Activated CD8-positive, alpha-beta memory T cell treated with anti-CD3 and anti-CD28 coated beads, Interleukin-2, amount 10 ng/mL, durations not matched to agents 7 days and 5 days (primary cell): ENCODE measurements around the gene SDHB. TPM values are rescaled to one million over a fixed set of nuclear protein-coding genes. Genes with fewer than 3 reads are reported as not detected.
A peak's percentile ranks its signal among the peaks of the same experiment; 100 is the strongest.

Experiments used
- ATAC-seq: fragments of 150-1000 bp; cut with Tn5 transposase; one replicate; pipeline ENCODE4 v1.10.0; 2021; ENCODE audit warnings: moderate library complexity
- CTCF ChIA-PET: fragments of 350-600 bp; sonication (Branson Sonifier 250); formaldehyde crosslinking; loops from one replicate; lab custom pipeline; 2021; ENCODE audit warnings: antibody characterized with exemption; lab: Charles Lee
- DNase-seq: peaks from one replicate; pipeline ENCODE4 v3.0.0-alpha.2; 2020
- H3K27ac Mint-ChIP-seq: one replicate; pipeline ENCODE4 v1.8.0; 2021; ENCODE audit warnings: mild to moderate bottlenecking, mixed read lengths
- H3K27me3 Mint-ChIP-seq: one replicate; pipeline ENCODE4 v1.8.0; 2021; ENCODE audit warnings: mixed read lengths
- H3K36me3 Mint-ChIP-seq: one replicate; pipeline ENCODE4 v1.8.0; 2021; ENCODE audit warnings: mild to moderate bottlenecking, mixed read lengths
- H3K4me1 Mint-ChIP-seq: one replicate; pipeline ENCODE4 v1.8.0; 2021; ENCODE audit warnings: mixed read lengths
- H3K4me3 Mint-ChIP-seq: one replicate; pipeline ENCODE4 v1.8.0; 2021; ENCODE audit warnings: mild to moderate bottlenecking, moderate library complexity, mixed read lengths
- H3K9me3 Mint-ChIP-seq: one replicate; pipeline ENCODE4 v1.8.0; 2022; ENCODE audit warnings: low read depth, mixed read lengths
- total RNA-seq, 2 experiments: library from RNA; stranded (reverse); gene quantifications; one replicate each; pipeline ENCODE4 v1.2.3, GENCODE V29; 2021

SDHB gene
- total RNA-seq, 2 experiments from 2014 or later: 108 TPM

DNA sequence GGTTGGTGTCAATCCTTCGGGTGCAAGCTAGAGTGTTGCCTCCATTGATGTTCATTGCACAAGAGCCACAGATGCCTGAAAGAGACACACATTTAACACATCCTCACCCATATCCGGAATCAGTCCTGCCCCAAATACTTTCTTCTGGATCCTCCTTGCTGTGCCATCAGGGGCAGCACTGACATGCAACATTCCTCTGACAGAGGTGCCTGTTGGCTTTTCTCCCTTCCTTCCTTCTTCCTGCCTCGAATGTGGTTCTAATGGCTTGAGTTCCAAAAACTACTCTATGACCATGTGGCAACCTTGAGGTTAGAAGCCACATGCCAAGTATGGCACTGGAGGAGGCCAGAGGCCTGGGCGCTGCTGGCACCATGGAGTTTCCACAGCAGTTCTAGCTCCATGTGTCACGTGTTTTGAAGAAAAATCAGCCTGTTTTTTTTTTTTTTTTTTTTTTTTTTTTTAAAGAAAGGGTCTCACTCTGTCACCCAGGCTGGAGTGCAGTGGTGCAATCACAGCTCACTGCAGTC is 25.1 kb downstream of the SDHB start:
- no peaks in the 10 kb centered on the region for H3K9me3 Mint-ChIP-seq
- no peak for DNase-seq
- no peaks in the 10 kb centered on the region for H3K27me3 Mint-ChIP-seq
- H3K36me3 Mint-ChIP-seq: peaks cover 25% of the 10 kb centered on the region
- CTCF ChIA-PET: no interaction called here
- no peak overlapping the region for H3K27ac Mint-ChIP-seq
- H3K4me3 Mint-ChIP-seq: no peak overlapping the region
- no peak for ATAC-seq
- peaks cover 7% of the 10 kb centered on the region for H3K4me1 Mint-ChIP-seq

DNA sequence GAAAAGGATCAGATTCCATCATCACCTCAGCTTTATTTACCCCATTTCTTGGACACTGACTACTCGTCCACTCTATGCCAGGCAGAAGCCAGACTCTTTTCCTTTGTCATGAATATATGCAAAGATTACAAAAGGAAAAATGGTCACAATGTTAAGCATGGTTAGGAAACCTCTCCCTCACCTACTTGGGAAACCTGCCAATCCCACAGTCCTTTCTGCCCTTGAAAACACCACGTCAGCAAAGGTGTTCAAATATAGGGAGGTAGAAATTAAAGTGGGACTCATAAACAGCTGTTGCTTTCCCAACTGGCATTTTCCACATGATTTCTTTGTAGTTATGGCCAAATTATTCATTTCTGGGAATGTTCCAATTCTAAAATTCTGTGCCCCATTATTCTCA is 25.9 kb downstream of the SDHB start:
- H3K27ac Mint-ChIP-seq: no peak overlapping the region
- DNase-seq: no peak
- no peaks in the 10 kb centered on the region for H3K9me3 Mint-ChIP-seq
- peaks cover 27% of the 10 kb centered on the region for H3K36me3 Mint-ChIP-seq
- peaks cover 4% of the 10 kb centered on the region for H3K4me1 Mint-ChIP-seq
- no peaks in the 10 kb centered on the region for H3K27me3 Mint-ChIP-seq
- no peak overlapping the region for H3K4me3 Mint-ChIP-seq
- CTCF ChIA-PET: no interaction called here
- no peak for ATAC-seq

DNA sequence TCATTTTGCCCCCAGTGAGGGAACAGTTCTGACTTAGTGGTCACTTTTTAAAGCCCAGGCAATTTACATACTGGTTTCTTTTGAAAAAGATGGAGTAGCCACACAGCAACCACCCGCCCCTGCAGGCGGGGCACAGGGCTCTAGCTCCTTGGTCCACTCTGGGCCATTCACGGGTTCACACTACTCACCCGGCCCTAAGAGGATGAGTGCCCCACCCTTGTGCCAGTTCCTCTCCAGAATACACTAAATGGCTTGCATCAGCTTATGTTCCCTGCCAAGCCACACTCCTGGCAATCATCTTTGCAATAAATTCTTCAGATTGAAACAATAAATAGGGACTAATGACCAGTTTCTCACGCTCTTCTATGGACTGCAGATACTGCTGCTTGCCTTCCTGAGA is 26.4 kb downstream of the SDHB start:
- CTCF ChIA-PET: no interaction called here
- no peak overlapping the region for H3K4me3 Mint-ChIP-seq
- peaks cover 4% of the 10 kb centered on the region for H3K4me1 Mint-ChIP-seq
- ATAC-seq: no peak
- no peak for DNase-seq
- no peaks in the 10 kb centered on the region for H3K27me3 Mint-ChIP-seq
- H3K27ac Mint-ChIP-seq: no peak overlapping the region
- no peaks in the 10 kb centered on the region for H3K9me3 Mint-ChIP-seq
- peaks cover 28% of the 10 kb centered on the region for H3K36me3 Mint-ChIP-seq

DNA sequence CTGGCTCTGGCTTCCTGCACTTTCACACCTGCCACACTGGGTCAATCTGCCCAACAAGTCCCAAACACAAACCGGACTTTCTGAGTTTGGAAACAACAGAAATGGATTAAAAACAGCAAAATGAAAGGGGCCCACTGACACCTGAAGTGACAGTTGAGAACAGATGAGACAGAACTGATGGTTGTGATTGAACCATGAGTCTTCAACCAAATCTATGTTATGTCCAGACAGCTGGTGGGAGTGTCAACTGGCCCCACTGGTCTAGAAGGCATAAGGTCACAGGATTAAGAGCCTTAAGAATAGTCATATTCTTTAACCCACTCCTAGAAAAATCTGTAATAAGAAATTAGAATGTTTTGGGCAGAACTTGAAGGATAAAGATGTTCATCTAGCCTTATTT is 29.1 kb downstream of the SDHB start:
- Mint-ChIP-seq H3K36me3 (peaks cover 36% of the 10 kb centered on the region), H3K9me3 (no peaks in the 10 kb centered on the region), H3K27ac (no peak overlapping the region), H3K27me3 (no peaks in the 10 kb centered on the region), H3K4me1 (peaks cover 9% of the 10 kb centered on the region), H3K4me3 (no peak overlapping the region)
- CTCF ChIA-PET: no interaction called here
- no peak for ATAC-seq
- DNase-seq: no peak

DNA sequence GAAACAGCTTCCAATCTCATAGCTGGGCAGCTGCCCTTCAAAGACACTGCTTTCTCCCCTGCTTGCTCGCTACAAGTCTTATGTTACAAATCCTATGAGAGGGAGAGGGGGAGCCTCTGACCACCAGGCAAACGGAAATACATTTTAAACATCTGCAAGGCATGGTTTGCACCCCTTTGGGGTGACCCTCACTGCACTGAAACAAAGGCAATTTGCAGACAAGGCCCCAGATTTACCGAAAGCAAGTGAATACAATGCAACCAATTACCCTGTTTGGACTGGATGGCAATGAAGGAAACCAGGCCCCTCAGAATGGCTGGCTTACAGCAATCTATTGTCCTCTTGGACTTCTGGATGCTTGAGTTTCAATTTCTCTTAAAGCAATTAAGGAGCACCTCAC is 30.3 kb downstream of the SDHB start:
- H3K27ac Mint-ChIP-seq: no peak overlapping the region
- no peak for ATAC-seq
- CTCF ChIA-PET: no interaction called here
- DNase-seq: no peak
- H3K9me3 Mint-ChIP-seq: no peaks in the 10 kb centered on the region
- no peak overlapping the region for H3K4me3 Mint-ChIP-seq
- peaks cover 18% of the 10 kb centered on the region for H3K4me1 Mint-ChIP-seq
- H3K27me3 Mint-ChIP-seq: no peaks in the 10 kb centered on the region
- peaks cover 39% of the 10 kb centered on the region for H3K36me3 Mint-ChIP-seq

DNA sequence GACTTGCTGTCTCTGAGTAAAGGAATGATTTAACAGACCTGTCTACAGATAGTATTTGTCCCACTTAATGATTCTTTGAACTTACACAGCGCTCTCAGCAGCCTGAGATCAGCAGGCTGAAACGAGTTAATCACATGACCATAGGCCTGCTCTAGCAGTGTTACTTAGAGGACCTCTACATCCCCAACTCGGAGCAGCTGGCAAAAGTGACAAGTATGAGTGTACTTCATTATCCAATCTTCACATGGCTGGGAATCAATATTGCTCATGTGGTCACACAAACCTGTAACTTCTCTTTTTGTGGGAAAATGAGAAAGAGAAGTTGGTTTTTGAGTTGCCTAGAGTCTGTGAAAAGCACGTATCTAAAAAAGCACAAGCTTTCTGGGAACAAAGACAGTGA is 30.7 kb downstream of the SDHB start:
- CTCF ChIA-PET: no interaction called here
- Mint-ChIP-seq H3K9me3 (no peaks in the 10 kb centered on the region), H3K4me1 (peaks cover 22% of the 10 kb centered on the region), H3K27ac (no peak overlapping the region), H3K4me3 (no peak overlapping the region), H3K36me3 (peaks cover 39% of the 10 kb centered on the region), H3K27me3 (no peaks in the 10 kb centered on the region)
- ATAC-seq: no peak
- no peak for DNase-seq

DNA sequence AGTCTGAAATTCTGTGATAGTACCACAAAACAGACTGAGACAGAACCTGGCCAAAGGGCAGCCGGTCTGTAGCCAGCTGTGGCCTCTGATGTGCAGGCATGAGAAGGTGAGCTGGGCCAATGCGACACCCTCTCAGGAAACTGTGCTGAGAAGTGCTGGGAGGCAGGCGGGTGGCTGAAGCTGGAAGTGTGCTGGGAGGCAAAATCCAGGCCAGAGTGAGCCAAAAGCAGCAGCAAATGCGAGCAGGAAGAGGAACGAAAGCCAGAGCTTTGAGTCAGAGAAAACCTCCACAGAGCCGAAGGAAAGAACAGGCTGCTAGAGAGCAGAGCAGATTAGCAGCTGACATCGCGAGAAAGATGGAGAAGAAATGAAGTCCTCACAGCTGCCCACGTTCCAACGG is 31.9 kb downstream of the SDHB start:
- Mint-ChIP-seq H3K9me3 (no peaks in the 10 kb centered on the region), H3K27ac (no peak overlapping the region), H3K36me3 (peaks cover 32% of the 10 kb centered on the region), H3K4me1 (peaks cover 23% of the 10 kb centered on the region), H3K4me3 (no peak overlapping the region), H3K27me3 (no peaks in the 10 kb centered on the region)
- ATAC-seq (no peak), DNase-seq (no peak)
- CTCF ChIA-PET: interaction anchor here (1.3 kb wide), 1 partner anchor 70 kb away, joined by 3 read pairs; no protein-coding TSS in a partner anchor

DNA sequence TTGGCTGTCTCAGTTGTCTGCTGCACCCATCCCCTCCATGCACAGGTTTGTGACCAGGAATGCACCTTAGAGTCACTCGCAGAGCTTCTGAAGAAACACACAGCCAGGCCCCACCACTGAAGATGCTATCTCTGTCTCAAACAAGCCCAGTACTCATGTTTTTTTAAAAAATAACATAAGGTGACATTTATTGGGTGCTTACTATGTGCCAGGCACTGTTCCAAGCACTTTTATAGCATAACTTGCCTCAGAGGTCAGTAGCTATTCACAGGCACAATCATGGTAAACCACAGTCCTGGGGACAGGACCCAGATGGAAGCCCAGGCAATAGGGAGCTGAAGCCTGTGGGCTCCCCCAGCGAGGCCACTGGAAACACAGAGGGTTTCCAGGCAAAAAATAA is 33.3 kb downstream of the SDHB start:
- DNase-seq: no peak
- peaks cover 31% of the 10 kb centered on the region for H3K36me3 Mint-ChIP-seq
- no peak for ATAC-seq
- peaks cover 23% of the 10 kb centered on the region for H3K4me1 Mint-ChIP-seq
- CTCF ChIA-PET: no interaction called here
- no peaks in the 10 kb centered on the region for H3K9me3 Mint-ChIP-seq
- no peak overlapping the region for H3K4me3 Mint-ChIP-seq
- no peak overlapping the region for H3K27ac Mint-ChIP-seq
- no peaks in the 10 kb centered on the region for H3K27me3 Mint-ChIP-seq

DNA sequence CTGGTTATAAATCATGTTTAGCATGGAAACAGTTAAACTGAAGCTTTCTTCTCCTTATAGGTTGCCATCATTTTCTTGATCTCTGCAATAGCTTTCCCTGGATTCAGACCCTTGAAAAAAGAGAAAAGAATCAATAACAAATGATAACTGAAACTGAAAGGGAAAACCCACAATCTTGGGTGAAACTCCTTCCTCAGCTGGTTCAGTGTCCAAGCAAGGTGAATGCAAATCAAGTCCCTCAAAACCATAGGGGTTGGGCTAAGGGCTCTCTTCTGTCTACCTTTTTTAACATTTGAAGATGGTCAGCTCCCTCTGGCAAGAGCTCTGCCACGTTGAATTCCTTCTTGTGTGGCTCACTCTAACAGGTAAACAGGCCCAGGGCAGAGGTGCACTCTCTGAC is 35.0 kb downstream of the SDHB start:
- peaks cover 24% of the 10 kb centered on the region for H3K4me1 Mint-ChIP-seq
- H3K27ac Mint-ChIP-seq: peak overlapping the region; percentile 61
- H3K9me3 Mint-ChIP-seq: no peaks in the 10 kb centered on the region
- CTCF ChIA-PET: interaction anchor here (0.8 to 1.4 kb wide), 5 partner anchors 11 to 67 kb away, joined by 3 to 5 read pairs (median 3); no protein-coding TSS in a partner anchor
- DNase-seq (no peak), ATAC-seq (peak; percentile 36)
- H3K27me3 Mint-ChIP-seq: no peaks in the 10 kb centered on the region
- H3K4me3 Mint-ChIP-seq: no peak overlapping the region
- peaks cover 28% of the 10 kb centered on the region for H3K36me3 Mint-ChIP-seq

DNA sequence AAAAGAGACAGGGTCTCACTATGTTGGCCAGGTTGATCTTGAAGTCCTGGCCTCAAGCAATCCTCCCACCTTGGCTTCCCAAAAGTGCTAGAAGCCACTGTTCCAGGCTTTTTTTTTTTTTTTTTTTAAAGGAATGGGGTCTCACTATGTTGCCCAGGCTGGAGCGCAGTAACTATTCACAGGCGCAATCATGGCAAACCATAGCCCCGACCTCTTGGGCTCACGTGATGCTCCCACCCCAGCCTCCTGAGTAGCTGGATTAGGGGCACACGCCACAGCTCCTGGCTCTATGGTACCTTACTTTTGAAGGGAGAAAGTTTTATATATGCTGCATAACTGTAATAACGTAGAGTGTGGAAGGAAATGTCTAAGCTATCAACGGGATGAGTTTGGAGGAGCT is 36.4 kb downstream of the SDHB start:
- H3K27ac Mint-ChIP-seq: no peak overlapping the region
- H3K9me3 Mint-ChIP-seq: no peaks in the 10 kb centered on the region
- no peak overlapping the region for H3K4me3 Mint-ChIP-seq
- peaks cover 34% of the 10 kb centered on the region for H3K4me1 Mint-ChIP-seq
- H3K36me3 Mint-ChIP-seq: peaks cover 24% of the 10 kb centered on the region
- no peaks in the 10 kb centered on the region for H3K27me3 Mint-ChIP-seq
- CTCF ChIA-PET: interaction anchor here (1.3 kb wide), 1 partner anchor 66 kb away, joined by 5 read pairs; no protein-coding TSS in a partner anchor
- ATAC-seq: no peak
- DNase-seq: no peak

DNA sequence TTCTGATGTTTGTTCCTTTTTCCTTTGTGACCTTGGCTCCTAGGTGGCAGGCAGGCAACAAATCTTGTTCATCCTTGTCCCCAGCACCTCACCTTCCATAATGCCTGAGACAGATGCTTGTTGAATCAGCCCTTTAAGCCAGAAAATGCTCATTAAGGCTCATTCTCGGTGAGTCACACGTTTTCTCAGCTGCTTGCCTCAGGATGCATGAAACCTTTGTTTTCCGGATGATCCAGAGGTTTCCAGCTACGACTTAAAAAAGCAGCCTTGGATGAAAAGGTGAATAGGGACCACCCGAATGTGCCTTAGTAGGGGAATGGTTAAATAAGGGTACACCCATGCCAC is 37.5 kb downstream of the SDHB start:
- H3K27me3 Mint-ChIP-seq: no peaks in the 10 kb centered on the region
- DNase-seq (no peak), ATAC-seq (no peak)
- peaks cover 35% of the 10 kb centered on the region for H3K4me1 Mint-ChIP-seq
- no peak overlapping the region for H3K27ac Mint-ChIP-seq
- H3K4me3 Mint-ChIP-seq: no peak overlapping the region
- H3K36me3 Mint-ChIP-seq: peaks cover 24% of the 10 kb centered on the region
- H3K9me3 Mint-ChIP-seq: no peaks in the 10 kb centered on the region
- CTCF ChIA-PET: interaction anchor here (0.6 kb wide), 1 partner anchor 1772 kb away, joined by 3 read pairs; no protein-coding TSS in a partner anchor

DNA sequence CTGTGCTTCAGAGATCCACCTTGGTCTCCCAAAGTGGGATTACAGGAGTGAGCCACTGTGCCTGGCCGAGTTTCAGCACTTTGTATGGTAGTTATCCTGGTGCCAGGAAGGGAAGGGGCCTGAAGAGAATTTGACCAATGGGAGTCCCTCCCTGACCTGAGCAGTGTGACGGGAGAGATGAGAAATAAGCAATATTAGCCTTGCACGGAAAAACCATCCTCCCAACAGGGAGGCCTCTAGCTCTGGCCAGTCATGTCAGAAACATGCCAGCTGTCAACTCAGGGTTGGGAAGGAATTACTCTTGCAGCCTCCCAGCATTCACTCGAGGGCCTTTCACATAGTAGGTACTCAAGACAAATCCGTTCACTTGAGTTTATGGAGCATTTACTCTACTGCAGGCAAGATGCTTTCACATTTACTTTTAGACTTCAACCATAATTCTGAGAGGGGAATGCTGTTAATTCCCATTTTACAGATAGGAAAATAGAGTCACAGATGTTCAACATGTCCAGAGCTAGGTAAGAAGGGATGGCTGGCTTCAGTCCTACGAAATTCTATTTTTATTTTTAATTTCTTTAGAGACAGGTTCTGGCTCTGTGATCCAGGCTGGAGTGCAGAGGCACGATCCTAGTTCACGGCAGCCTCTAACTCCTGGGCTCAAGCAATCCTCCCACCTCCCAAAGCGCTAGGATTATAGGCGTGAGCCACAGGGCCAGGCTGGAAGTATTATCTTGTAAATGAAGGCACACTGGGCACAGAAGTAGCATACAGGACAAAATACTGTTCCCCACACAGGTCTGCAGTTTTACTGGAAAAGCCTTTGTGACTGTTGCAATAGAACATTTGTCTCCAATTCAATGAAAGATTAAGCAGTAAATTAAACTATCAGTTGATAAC is 38.9 kb downstream of the SDHB start:
- CTCF ChIA-PET: no interaction called here
- DNase-seq (no peak), ATAC-seq (no peak)
- H3K9me3 Mint-ChIP-seq: no peaks in the 10 kb centered on the region
- H3K4me1 Mint-ChIP-seq: peaks cover 47% of the 10 kb centered on the region
- no peak overlapping the region for H3K27ac Mint-ChIP-seq
- no peaks in the 10 kb centered on the region for H3K27me3 Mint-ChIP-seq
- no peak overlapping the region for H3K4me3 Mint-ChIP-seq
- peaks cover 17% of the 10 kb centered on the region for H3K36me3 Mint-ChIP-seq

DNA sequence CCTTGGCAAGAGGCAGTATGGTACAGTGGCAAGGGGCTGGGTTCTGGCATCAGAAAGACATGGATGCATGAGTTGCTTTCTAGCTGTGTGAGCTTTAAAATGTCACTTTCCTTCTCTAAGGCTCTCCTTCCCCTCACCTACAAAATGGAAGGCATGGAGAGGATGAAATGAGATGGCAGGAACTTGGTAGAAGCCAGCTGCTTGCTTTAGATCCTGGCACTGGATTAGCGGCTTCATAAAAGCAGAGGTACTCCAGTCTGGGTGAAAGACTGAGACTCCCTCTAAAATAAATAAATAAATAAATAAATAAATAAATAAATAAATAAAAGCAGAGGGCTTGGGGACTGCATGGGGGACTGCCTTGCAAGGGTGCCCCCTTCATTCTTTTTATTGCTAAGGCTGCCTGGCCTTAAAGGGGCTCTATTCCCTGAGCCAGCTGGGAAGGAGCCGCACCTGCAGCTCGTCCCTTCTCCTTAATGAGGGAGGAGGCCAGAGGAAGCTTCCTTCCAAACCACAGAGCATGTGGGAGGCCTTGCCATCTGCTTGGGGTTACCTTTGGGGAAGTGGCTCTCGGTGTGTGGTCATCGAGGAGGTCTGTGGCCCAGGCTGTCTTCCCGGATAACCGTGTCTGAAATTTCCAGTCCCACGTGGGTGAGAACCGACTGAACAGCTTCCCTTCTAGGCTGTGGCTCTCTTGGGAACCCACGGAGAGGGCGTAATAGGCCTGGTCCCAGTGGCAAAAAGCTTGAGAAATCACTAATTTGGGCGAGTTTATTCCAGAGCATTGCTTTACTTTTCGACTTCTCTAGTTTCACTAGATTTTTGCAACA is 40.1 kb downstream of the SDHB start:
- Mint-ChIP-seq H3K27me3 (no peaks in the 10 kb centered on the region), H3K27ac (no peak overlapping the region), H3K9me3 (no peaks in the 10 kb centered on the region), H3K36me3 (peaks cover 6% of the 10 kb centered on the region), H3K4me1 (peaks cover 42% of the 10 kb centered on the region), H3K4me3 (no peak overlapping the region)
- CTCF ChIA-PET: interaction anchor here (1.3 to 1.5 kb wide), 2 partner anchors 32 to 62 kb away, joined by 4 read pairs; no protein-coding TSS in a partner anchor
- DNase-seq (no peak), ATAC-seq (no peak)
